ENCODE measurements around the gene AHCTF1.
"Not testable (repeated sequence)": the region's sequence is repeated elsewhere in the genome, so short reads cannot be mapped to it uniquely, and the experiment has no call there.

AHCTF1 gene

GRCh38 chr1:246893191-246893939 lies 38.4 kb downstream of the AHCTF1 start:
- DNase-seq (ENCODE audit: insufficient read length, low spot score) (no peak), FAIRE-seq (no peak)
- TF ChIP-seq POLR2A (IDR thresholded peaks at IDR 0.05; ENCODE audit: low read depth, low read length), result no peak

DNA sequence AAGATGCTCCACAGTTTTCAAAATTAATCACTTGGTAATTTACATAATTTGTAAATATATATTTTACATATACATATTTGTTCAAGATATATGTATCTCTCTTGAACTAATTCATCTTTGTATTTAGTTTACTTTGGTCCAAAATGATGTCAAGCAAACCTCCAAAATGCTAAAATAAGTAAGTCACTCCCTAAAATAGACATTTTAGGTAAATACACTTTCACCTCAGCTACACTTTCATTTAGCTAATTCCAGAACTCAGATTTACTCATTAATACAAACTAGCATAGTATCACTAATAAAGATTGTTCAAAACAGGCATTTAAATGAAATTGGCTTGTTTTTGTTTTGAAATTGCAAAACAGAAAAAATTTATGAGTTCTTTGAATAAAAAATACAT lies 40.6 kb downstream of the AHCTF1 start:
- no peak for FAIRE-seq
- no peak for TF ChIP-seq POLR2A (IDR thresholded peaks at IDR 0.05; ENCODE audit: low read depth, low read length)
- DNase-seq (ENCODE audit: insufficient read length, low spot score), result no peak

DNA sequence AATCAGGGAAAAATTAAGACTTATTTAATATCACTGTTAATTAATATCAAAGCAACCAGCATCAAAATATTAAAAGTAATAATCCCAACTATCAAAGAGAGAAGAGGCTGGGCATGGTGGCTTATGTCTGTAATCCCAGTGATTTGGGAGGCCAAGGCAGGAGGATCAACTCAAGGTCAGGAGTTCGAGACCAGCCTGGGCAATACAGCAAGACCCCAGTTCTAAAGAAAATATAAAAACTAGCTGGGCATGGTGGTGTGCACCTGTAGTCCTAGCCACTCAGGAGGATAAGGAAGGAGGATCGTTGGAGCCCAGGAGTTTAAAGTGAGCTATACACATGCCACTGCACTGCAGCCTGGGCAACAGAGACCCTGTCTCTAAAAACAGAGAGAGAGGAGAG lies 43.2 kb downstream of the AHCTF1 start:
- FAIRE-seq, result no peak
- no peak for DNase-seq (ENCODE audit: insufficient read length, low spot score)
- no peak for TF ChIP-seq POLR2A (IDR thresholded peaks at IDR 0.05; ENCODE audit: low read depth, low read length)

DNA sequence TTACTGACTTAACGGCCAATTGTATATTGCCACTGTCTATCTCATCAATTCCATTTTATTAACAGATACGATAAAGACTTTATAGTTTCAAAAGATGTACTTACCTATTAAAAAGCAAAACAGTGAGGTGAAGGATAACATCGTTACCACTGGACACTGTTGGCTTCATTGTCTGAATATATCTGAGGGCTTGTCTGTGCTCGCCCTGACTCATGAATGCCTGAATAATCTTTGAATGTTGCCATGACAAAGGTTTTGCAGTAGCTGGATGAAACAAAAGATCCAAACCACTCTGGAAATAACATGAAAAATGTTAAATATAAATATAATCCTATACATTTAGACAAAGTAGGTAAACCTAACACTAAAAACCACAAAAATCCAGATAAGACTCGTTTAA lies 46.4 kb downstream of the AHCTF1 start:
- not testable (repeated sequence) for DNase-seq (ENCODE audit: insufficient read length, low spot score); FAIRE-seq

DNA sequence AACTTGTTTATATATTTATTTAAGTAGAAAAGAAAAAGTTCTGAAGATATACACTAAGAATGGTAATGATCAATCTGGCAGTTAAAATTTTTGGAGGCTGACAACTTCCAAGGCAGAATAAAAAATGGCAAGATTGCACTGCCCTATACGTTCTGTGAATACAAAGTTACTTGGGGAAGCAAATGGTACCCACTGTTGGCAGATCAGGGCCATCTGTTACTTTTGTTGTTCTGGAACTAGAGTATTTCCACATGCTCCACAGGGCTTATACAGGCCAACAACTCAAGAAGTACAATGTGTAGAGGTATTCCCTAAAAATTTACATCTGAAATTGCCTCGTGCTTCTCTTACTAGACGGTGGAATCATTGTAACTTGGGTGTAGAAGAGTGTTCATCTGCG lies 53.2 kb downstream of the AHCTF1 start:
- FAIRE-seq, result no peak
- no peak for TF ChIP-seq POLR2A (IDR thresholded peaks at IDR 0.05; ENCODE audit: low read depth, low read length)
- no peak for DNase-seq (ENCODE audit: insufficient read length, low spot score)

DNA sequence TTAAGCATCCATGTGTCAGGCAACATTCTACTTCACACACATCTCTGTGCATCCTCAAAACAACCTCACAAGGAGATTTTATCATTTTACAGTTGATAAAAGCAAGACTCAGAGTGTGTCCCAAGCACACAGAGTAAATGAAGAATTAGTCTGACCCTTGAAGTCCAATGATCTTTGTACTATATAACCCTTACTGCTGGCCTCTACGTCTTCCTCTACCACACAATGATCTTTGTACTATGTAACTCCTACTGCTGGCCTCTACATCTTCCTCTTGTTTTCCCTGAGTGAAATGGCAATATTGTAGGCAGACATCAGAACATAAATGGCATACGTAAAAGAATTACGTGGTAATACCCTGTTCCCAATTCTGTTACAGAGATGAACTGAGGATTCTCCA lies 55.3 kb downstream of the AHCTF1 start:
- no peak for TF ChIP-seq POLR2A (IDR thresholded peaks at IDR 0.05; ENCODE audit: low read depth, low read length)
- DNase-seq (ENCODE audit: insufficient read length, low spot score), result no peak
- no peak for FAIRE-seq

GRCh38 chr1:246875041-246876026 lies 56.4 kb downstream of the AHCTF1 start:
- no peak for FAIRE-seq
- peak; percentile 15 for DNase-seq (ENCODE audit: insufficient read length, low spot score)
- TF ChIP-seq POLR2A (IDR thresholded peaks at IDR 0.05; ENCODE audit: low read depth, low read length), result no peak

DNA sequence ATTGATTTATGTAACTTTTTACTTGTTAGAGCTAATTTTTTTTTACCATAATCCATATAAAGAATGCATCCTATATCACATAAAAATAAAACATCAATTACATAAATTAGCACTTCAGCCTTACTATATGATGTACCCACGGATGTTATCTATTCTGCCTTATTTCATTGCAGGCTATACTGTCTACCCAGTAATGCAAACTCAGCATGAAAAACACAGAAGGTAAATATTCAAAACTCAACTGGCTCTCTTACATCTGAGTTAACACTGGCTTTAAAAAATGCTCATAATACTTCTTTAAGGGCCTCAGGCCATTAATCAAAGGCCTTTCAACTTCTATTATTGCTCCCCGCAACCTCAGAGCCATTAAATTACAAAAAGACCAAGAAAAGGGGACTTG lies 65.8 kb downstream of the AHCTF1 start:
- peak; percentile 30 for FAIRE-seq
- TF ChIP-seq POLR2A (IDR thresholded peaks at IDR 0.05; ENCODE audit: low read depth, low read length), result no peak
- no peak for DNase-seq (ENCODE audit: insufficient read length, low spot score)

- FAIRE-seq, result not testable (repeated sequence)
Observed at GRCh38 chr1:246863791-246864190, 68.0 kb downstream of the AHCTF1 start.

GRCh38 chr1:246860401-246860800 lies 71.3 kb downstream of the AHCTF1 start:
- FAIRE-seq, result no peak
- TF ChIP-seq POLR2A (IDR thresholded peaks at IDR 0.05; ENCODE audit: low read depth, low read length), result no peak
- DNase-seq (ENCODE audit: insufficient read length, low spot score), result no peak

More at GRCh38 chr1:246863791-246864190, 68.0 kb downstream of the AHCTF1 start:
- not testable (repeated sequence) for DNase-seq (ENCODE audit: insufficient read length, low spot score)

- no peak for TF ChIP-seq POLR2A (IDR thresholded peaks at IDR 0.05; ENCODE audit: low read depth, low read length)
- FAIRE-seq, result no peak
Observed at GRCh38 chr1:246856371-246856770, 75.4 kb downstream of the AHCTF1 start.

DNA sequence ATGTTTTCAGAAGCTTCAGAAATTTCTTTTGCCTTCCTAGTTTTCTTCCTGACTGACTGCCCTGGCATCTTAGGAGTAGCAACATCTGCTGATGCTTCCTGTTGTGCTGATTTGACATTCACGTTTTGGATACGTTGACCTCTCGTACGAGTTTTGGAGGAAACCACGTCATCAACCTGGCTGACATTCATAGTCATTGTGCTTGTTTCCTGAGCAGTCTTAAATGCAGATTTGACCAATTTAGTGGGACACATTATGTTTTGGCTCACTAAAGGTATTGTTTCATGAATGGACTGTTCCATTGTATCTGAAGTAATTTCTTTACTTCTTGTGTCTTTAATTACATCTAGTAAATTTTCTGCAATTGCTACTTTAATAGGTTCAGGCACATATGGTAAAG lies 81.1 kb downstream of the AHCTF1 start:
- FAIRE-seq; DNase-seq (ENCODE audit: insufficient read length, low spot score): not testable (repeated sequence)

More at GRCh38 chr1:246856371-246856770, 75.4 kb downstream of the AHCTF1 start:
- DNase-seq (ENCODE audit: insufficient read length, low spot score), result no peak

- TF ChIP-seq POLR2A (IDR thresholded peaks at IDR 0.05; ENCODE audit: low read depth, low read length), result no peak
- no peak for FAIRE-seq
- DNase-seq (ENCODE audit: insufficient read length, low spot score), result no peak
Observed at GRCh38 chr1:246843876-246844275, 87.9 kb downstream of the AHCTF1 start.

DNA sequence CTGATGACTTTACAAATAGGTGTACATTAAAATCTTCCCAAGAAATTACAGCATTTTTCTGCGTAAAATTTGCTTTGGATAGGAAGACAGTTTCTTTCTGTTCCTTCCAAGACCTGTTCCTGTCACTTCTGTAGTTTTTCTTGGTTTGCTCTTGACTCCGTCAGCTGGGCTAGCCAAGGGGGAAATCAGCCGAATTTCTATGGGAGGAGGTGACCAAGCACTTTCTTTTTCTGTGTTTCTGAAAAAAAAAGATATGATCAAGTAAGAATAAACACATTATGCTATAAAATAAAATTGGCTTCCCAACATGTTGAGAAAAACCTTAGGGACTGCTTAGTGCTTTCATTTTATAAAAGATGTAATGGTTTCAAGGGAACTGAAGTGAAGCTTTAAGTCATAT lies 91.0 kb downstream of the AHCTF1 start:
- FAIRE-seq; DNase-seq (ENCODE audit: insufficient read length, low spot score): not testable (repeated sequence)

- no peak for FAIRE-seq
- no peak for TF ChIP-seq POLR2A (IDR thresholded peaks at IDR 0.05; ENCODE audit: low read depth, low read length)
- DNase-seq (ENCODE audit: insufficient read length, low spot score), result no peak
Observed at GRCh38 chr1:246838118-246838456, 93.7 kb downstream of the AHCTF1 start.
